A549 treated with CpdA at 1 μM for 4 hours (cell line): ENCODE data around the gene TMEM141. TPM values are rescaled to one million over a fixed set of nuclear protein-coding genes. Genes with fewer than 3 reads are reported as not detected.

ENCODE experiments used
- total RNA-seq: library from RNA; stranded (reverse); fragments of 200-300 nt; extraction: Qiagen RNA extraction; gene quantifications from 5 replicates; pipeline ENCODE4 v1.2.3, GENCODE V29; 2022; ENCODE audit warnings: low read depth

Gene TMEM141
- total RNA-seq, result 55.2 to 75.9 TPM (median 73.0 TPM) in 5 replicates

DNA sequence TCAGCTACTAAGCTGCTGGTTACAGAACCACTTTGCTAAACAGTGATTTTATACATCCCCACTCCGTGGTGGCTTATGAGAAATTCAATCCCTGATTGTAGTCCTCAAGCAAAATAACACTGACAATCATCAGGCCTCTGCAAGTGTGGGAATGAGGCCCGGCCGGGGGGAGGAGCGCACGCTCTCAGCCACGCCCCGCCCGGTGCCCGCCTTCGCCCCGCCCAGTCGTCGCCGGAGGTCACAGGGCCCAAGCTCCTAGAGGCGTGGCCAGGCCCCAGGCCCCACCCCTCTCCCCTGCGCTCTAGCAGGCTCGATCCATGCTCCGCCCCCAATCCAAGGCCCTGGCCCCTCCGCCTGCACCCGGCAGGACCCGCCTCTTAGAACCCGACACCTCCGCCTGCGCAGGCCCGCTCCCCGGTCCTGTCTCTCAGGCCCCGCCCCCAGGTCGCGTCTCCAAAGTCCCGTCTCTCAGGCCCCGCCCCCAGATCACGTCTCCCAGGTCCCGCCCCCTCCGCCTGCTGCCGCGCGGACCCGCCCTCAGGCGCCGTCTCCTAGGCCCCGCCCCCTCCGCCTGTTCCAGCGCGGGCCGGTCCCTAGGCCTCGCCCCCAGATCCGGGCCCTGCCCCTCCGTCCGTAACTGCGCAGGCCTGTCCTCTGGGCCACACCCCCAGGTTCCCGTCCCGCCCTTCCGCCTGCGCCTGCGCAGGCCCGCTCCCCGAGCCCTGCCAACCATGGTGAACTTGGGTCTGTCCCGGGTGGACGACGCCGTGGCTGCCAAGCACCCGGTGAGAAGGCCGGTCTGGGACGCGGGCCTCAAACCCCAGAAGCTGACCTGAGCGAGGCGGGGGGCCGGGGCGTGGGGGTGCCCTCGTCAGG, at the start of gene TMEM141:
TSS of gene TMEM141 (plus strand) at position 705 of the 876 bp plus-strand sequence. CDS start at position 732, 27 bp downstream.

GRCh38 chr9:136742591-136743391, 48.4 kb upstream of the TMEM141 start, which contains the start of gene LCN10:
Gene LCN10, minus strand, starts transcription at chr9:136742940. Its CDS starts 37 bp downstream, at chr9:136742903.

GRCh38 chr9:136748201-136748600, 42.9 kb upstream of the TMEM141 start, which contains the start of gene LCN6:
Gene LCN6, minus strand, starts transcription at chr9:136748525. Its CDS starts 42 bp downstream, at chr9:136748483.

GRCh38 chr9:136764301-136764891, 26.7 kb upstream of the TMEM141 start, which contains the start of gene LCN15:
Gene LCN15, minus strand, starts transcription at chr9:136764518. Its CDS starts 30 bp downstream, at chr9:136764488.

DNA sequence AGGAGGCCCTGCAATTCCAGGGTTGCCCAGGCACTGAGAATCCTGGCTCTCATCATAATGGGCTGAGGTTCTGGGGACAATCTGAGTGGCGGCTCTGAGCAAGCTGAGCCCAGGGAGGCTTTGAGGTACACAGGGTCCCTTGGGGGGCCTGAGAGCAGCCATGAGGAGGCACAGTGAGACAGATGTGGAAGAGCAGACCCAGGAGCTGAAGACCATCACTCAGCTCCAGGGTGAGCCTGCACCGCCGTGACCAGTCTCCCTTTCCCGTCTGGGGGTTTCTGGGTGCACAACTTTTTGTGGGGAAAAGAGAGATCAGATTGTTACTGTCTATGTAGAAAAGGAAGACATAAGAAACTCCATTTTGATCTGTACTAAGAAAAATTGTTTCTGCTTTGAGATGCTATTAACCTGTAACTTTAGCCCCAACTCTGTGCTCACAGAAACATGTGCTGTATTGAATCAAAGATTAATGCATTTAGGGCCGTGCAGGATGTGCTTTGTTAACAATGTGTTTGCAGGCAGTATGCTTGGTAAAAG, 5.2 kb downstream of the TMEM141 start, which contains the start of gene CCDC183:
TSS of gene CCDC183 (plus strand) at position 101 of the 537 bp plus-strand sequence. CDS start at position 161, 60 bp downstream.

DNA sequence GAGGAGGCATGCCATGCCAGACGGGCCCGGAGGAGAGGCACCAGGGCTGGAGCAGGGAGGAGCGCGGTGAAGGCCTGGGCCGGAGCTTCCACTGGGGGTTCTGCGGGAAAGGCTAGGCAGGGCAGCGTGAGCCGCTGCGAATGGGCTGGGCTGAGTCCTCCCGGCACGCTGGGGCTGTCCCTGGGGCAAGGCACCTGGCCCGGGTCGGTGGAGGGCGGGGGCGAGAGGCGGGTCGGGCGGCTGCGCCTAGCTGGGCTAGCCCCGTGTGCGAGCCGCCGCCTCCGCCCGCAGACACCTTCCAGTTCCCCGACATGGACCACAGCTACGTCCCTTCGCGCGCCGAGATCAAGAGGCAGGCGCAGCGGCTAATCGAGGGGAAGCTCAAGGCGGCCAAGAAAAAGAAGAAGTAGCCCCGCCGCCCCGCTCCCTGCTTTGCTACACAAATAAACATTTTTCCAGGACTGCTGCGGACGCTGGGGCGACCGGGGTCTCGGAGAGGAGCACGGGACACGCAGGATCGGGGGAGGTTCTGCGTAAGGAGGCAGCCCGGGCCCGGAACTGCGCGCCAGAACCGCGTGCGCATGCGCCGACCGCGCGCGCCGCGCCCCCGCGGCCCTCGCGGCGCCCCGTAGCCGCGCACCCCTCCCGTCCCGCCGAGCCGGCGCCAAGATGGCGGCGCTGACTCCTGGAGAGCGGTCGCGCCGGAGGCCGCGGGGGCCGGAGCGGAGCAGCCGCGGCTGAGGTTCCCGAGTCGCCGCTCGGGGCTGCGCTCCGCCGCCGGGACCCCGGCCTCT, 16.3 kb downstream of the TMEM141 start, which contains the start of gene RABL6:
TSS of gene RABL6 (plus strand) at position 668 of the 794 bp plus-strand sequence. CDS start 249 bp downstream, outside the sequence.

GRCh38 chr9:136842380-136842948, 51.3 kb downstream of the TMEM141 start, which contains the start of gene AJM1:
Gene AJM1, plus strand, starts transcription at chr9:136842478. Its CDS starts 1,937 bp downstream, at chr9:136844415.

Other genes with a start within 250 kb of the TMEM141 start
- 8.7 to 12.2 TPM (median 10.8 TPM) in 5 replicates for gene NOTCH1, start 245.3 kb upstream of the TMEM141 start, total RNA-seq
- gene EGFL7, start 128.4 kb upstream of the TMEM141 start, total RNA-seq, result 39.5 to 60.2 TPM (median 52.8 TPM) in 5 replicates
- gene AGPAT2, start 103.9 kb upstream of the TMEM141 start, total RNA-seq, result 64.9 to 110 TPM (median 102 TPM) in 5 replicates
- gene DIPK1B, start 78.8 kb upstream of the TMEM141 start, total RNA-seq, result 6.4 to 10.5 TPM (median 7.9 TPM) in 5 replicates
- not detected in 5 replicates for gene LCN10, start 48.4 kb upstream of the TMEM141 start, total RNA-seq
- gene LCN6, start 42.8 kb upstream of the TMEM141 start, total RNA-seq, result not detected in 5 replicates
- not detected in 5 replicates for gene LCN8, start 33.1 kb upstream of the TMEM141 start, total RNA-seq
- 0.09 TPM in 1 of 5 replicates, not detected in the others for gene LCN15, start 26.8 kb upstream of the TMEM141 start, total RNA-seq
- gene CCDC183, start 5.0 kb downstream of the TMEM141 start, total RNA-seq, result 0.20 to 0.83 TPM (median 0.45 TPM) in 5 replicates
- 64.0 to 87.2 TPM (median 78.8 TPM) in 5 replicates for gene RABL6, start 16.6 kb downstream of the TMEM141 start, total RNA-seq
- gene AJM1, start 51.1 kb downstream of the TMEM141 start, total RNA-seq, result 3.1 to 4.3 TPM (median 4.0 TPM) in 5 replicates
- gene PHPT1, start 58.1 kb downstream of the TMEM141 start, total RNA-seq, result 255 to 327 TPM (median 305 TPM) in 5 replicates
- 1.8 to 5.5 TPM (median 4.6 TPM) in 5 replicates for gene MAMDC4, start 61.0 kb downstream of the TMEM141 start, total RNA-seq
- gene EDF1, start 75.0 kb downstream of the TMEM141 start, total RNA-seq, result 418 to 545 TPM (median 475 TPM) in 5 replicates
- gene TRAF2, start 95.2 kb downstream of the TMEM141 start, total RNA-seq, result 46.3 to 81.8 TPM (median 69.1 TPM) in 5 replicates
- 61.9 to 101 TPM (median 95.1 TPM) in 5 replicates for gene FBXW5, start 153.4 kb downstream of the TMEM141 start, total RNA-seq
- 0.54 to 1.9 TPM (median 1.2 TPM) in 5 replicates for gene C8G, start 153.9 kb downstream of the TMEM141 start, total RNA-seq
- gene LCN12, start 160.9 kb downstream of the TMEM141 start, total RNA-seq, result 0.51 to 2.0 TPM (median 1.1 TPM) in 5 replicates
- gene PTGDS, start 186.2 kb downstream of the TMEM141 start, total RNA-seq, result 0.35 to 0.71 TPM (median 0.39 TPM) in 3 of 5 replicates, not detected in the others
- gene LCNL1, start 191.6 kb downstream of the TMEM141 start, total RNA-seq, result 0.02 TPM in 1 of 5 replicates, not detected in the others
- gene PAXX, start 201.1 kb downstream of the TMEM141 start, total RNA-seq, result 49.2 to 83.7 TPM (median 73.5 TPM) in 5 replicates
- gene CLIC3, start 205.2 kb downstream of the TMEM141 start, total RNA-seq, result 1.7 to 4.0 TPM (median 3.5 TPM) in 5 replicates
- 23.2 to 31.7 TPM (median 25.6 TPM) in 5 replicates for gene ABCA2, start 236.9 kb downstream of the TMEM141 start, total RNA-seq
- gene FUT7, start 240.7 kb downstream of the TMEM141 start, total RNA-seq, result 0.05 TPM in 2 of 5 replicates, not detected in the others